Measurements from ENCODE around the gene DUSP21. TPM values are rescaled to one million over a fixed set of nuclear protein-coding genes. Genes with fewer than 3 reads are reported as not detected.

Gene DUSP21
- polyA plus RNA-seq, 1 of the 3 experiments (the other 2 are of a cell fraction), result not detected

DNA sequence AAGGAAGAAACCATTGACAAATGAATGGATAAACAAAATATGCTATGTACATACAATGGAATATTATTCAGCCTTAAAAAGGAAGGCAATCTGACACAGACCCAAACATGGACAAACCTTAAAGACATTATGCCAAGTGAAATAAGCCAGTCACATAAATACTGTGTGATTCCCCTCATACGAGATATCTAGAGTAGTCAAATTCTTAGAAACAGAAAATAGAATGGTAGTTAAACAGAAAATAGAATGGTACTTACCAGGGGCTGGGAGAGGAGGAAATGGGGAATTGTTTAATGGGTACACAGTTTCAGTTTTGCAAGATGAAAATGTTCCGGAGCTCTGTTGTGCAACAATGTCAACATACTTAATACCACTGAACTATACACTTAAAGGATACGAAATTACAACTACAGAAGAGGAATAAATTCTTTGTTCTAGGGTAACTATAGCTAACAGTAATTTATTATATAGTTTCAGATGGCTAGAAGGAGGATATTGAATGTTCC, 47.8 kb upstream of the DUSP21 start:
- WGBS (ENCODE audit: low lambda C conversion rate), result 38% methylated on average over 3 of the region's 3 CpGs
- Histone ChIP-seq H3K27ac (ENCODE audit: low read depth in 2 of 2, low read length in 1 of 2) (no peak overlapping the region), H3F3A (replicated peaks; ENCODE audit: insufficient read depth) (no peaks in the 10 kb centered on the region), H3K9me2 (no peaks in the 10 kb centered on the region), H3K9ac (no peak overlapping the region), H3K36me3 (replicated peaks in 1 of 2; ENCODE audit: control insufficient read depth in 1 of 2, insufficient read depth in 2 of 2, low read length in 1 of 2) (no peaks in the 10 kb centered on the region), H3K27me3 (ENCODE audit: insufficient read depth) (no peaks in the 10 kb centered on the region; the same call in 1 of the 2 replicates), H3K4me1 (ENCODE audit: control insufficient read depth in 1 of 2, insufficient read depth in 2 of 2, low read depth in 1 of 2, low read length in 1 of 2) (no peaks in the 10 kb centered on the region), H4K20me1 (ENCODE audit: insufficient read depth) (no peaks in the 10 kb centered on the region), H3K79me2 (ENCODE audit: insufficient read depth) (no peaks in the 10 kb centered on the region), H3K9me3 (no peaks in the 10 kb centered on the region), H3K4me3 (ENCODE audit: low read depth in 2 of 2, low read length in 1 of 2) (no peak overlapping the region), H3K4me2 (no peak overlapping the region), H2AFZ (ENCODE audit: low read depth) (no peak overlapping the region)
- ChIA-PET CTCF (no interaction called here), POLR2A (no interaction called here)
- TF ChIP-seq NFIC (IDR thresholded peaks at IDR 0.05; ENCODE audit: borderline replicate concordance) (no peak), FOXM1 (IDR thresholded peaks at IDR 0.05; ENCODE audit: low read depth) (no peak), TEAD4 (IDR thresholded peaks at IDR 0.05; ENCODE audit: borderline replicate concordance, insufficient read depth) (no peak), RAD21 (IDR thresholded peaks at IDR 0.05; ENCODE audit: low read length) (no peak), GATA2 (CRISPR knock-in tag; IDR thresholded peaks at IDR 0.05) (no peak), MXI1 (IDR thresholded peaks at IDR 0.05; ENCODE audit: low read depth, low read length) (no peak), FOSL2 (IDR thresholded peaks at IDR 0.05; ENCODE audit: borderline replicate concordance, low read depth) (no peak), EP300 (IDR thresholded peaks at IDR 0.05; ENCODE audit: borderline replicate concordance in 1 of 2, low read depth in 1 of 2, low read length in 1 of 2) (no peak), RCOR1 (IDR thresholded peaks at IDR 0.05; ENCODE audit: low read length) (no peak), RXRA (IDR thresholded peaks at IDR 0.05; ENCODE audit: borderline replicate concordance, low read depth) (no peak), GABPA (IDR thresholded peaks at IDR 0.05; ENCODE audit: low read depth) (no peak), TCF12 (IDR thresholded peaks at IDR 0.05) (no peak), YY1 (IDR thresholded peaks at IDR 0.05; ENCODE audit: low read depth) (no peak)
- TF ChIP-seq, protein P1, sequence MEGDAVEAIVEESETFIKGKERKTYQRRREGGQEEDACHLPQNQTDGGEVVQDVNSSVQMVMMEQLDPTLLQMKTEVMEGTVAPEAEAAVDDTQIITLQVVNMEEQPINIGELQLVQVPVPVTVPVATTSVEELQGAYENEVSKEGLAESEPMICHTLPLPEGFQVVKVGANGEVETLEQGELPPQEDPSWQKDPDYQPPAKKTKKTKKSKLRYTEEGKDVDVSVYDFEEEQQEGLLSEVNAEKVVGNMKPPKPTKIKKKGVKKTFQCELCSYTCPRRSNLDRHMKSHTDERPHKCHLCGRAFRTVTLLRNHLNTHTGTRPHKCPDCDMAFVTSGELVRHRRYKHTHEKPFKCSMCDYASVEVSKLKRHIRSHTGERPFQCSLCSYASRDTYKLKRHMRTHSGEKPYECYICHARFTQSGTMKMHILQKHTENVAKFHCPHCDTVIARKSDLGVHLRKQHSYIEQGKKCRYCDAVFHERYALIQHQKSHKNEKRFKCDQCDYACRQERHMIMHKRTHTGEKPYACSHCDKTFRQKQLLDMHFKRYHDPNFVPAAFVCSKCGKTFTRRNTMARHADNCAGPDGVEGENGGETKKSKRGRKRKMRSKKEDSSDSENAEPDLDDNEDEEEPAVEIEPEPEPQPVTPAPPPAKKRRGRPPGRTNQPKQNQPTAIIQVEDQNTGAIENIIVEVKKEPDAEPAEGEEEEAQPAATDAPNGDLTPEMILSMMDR (IDR thresholded peaks at IDR 0.05), result no peak
- TF ChIP-seq, protein P2, sequence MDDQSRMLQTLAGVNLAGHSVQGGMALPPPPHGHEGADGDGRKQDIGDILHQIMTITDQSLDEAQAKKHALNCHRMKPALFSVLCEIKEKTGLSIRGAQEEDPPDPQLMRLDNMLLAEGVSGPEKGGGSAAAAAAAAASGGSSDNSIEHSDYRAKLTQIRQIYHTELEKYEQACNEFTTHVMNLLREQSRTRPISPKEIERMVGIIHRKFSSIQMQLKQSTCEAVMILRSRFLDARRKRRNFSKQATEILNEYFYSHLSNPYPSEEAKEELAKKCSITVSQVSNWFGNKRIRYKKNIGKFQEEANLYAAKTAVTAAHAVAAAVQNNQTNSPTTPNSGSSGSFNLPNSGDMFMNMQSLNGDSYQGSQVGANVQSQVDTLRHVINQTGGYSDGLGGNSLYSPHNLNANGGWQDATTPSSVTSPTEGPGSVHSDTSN (IDR thresholded peaks at IDR 0.05), result no peak
- TF ChIP-seq, protein P3, sequence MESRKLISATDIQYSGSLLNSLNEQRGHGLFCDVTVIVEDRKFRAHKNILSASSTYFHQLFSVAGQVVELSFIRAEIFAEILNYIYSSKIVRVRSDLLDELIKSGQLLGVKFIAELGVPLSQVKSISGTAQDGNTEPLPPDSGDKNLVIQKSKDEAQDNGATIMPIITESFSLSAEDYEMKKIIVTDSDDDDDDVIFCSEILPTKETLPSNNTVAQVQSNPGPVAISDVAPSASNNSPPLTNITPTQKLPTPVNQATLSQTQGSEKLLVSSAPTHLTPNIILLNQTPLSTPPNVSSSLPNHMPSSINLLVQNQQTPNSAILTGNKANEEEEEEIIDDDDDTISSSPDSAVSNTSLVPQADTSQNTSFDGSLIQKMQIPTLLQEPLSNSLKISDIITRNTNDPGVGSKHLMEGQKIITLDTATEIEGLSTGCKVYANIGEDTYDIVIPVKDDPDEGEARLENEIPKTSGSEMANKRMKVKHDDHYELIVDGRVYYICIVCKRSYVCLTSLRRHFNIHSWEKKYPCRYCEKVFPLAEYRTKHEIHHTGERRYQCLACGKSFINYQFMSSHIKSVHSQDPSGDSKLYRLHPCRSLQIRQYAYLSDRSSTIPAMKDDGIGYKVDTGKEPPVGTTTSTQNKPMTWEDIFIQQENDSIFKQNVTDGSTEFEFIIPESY (IDR thresholded peaks at IDR 0.05; ENCODE audit: borderline replicate concordance, low read depth), result no peak
- TF ChIP-seq, protein P4, sequence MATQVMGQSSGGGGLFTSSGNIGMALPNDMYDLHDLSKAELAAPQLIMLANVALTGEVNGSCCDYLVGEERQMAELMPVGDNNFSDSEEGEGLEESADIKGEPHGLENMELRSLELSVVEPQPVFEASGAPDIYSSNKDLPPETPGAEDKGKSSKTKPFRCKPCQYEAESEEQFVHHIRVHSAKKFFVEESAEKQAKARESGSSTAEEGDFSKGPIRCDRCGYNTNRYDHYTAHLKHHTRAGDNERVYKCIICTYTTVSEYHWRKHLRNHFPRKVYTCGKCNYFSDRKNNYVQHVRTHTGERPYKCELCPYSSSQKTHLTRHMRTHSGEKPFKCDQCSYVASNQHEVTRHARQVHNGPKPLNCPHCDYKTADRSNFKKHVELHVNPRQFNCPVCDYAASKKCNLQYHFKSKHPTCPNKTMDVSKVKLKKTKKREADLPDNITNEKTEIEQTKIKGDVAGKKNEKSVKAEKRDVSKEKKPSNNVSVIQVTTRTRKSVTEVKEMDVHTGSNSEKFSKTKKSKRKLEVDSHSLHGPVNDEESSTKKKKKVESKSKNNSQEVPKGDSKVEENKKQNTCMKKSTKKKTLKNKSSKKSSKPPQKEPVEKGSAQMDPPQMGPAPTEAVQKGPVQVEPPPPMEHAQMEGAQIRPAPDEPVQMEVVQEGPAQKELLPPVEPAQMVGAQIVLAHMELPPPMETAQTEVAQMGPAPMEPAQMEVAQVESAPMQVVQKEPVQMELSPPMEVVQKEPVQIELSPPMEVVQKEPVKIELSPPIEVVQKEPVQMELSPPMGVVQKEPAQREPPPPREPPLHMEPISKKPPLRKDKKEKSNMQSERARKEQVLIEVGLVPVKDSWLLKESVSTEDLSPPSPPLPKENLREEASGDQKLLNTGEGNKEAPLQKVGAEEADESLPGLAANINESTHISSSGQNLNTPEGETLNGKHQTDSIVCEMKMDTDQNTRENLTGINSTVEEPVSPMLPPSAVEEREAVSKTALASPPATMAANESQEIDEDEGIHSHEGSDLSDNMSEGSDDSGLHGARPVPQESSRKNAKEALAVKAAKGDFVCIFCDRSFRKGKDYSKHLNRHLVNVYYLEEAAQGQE (IDR thresholded peaks at IDR 0.05; ENCODE audit: low read depth, low read length), result no peak
- no peak for DNase-seq

All from SK-N-SH (cell line).